Esophagus squamous epithelium (tissue), 5 donors: ENCODE measurements around the gene CNTNAP2. TPM values are rescaled to one million over a fixed set of nuclear protein-coding genes. Genes with fewer than 3 reads are reported as not detected.

ENCODE experiments used
- DNase-seq: peaks from one replicate; lab custom pipeline; 2025; lab: John Stamatoyannopoulos, UW
- H3K27ac ChIP-seq, 4 donors: fragments of 200-600 bp; sonication (generic); one replicate each; pipeline ENCODE4 v1.5.1; 2016 to 2019; ENCODE audit warnings: mild to moderate bottlenecking in 1 of 4
- H3K27me3 ChIP-seq, 4 donors: fragments of 200-600 bp; sonication (generic); 1 replicate in 3 of 4; 2 replicates in 1 of 4; pipeline versions ENCODE4 v1.5.1 to v1.6.0; 2017 to 2021; ENCODE audit warnings: antibody characterized with exemption in 1 of 4
- H3K36me3 ChIP-seq, 3 donors: fragments of 200-600 bp; sonication (generic); one replicate each; pipeline ENCODE4 v1.5.1; 2016 to 2019
- H3K4me1 ChIP-seq, 3 donors: fragments of 200-600 bp; sonication (generic); one replicate each; pipeline ENCODE4 v1.5.1; 2017 to 2019
- H3K4me3 ChIP-seq, 4 donors: fragments of 200-600 bp; sonication (generic); 1 replicate in 3 of 4; 2 replicates in 1 of 4; pipeline ENCODE4 v1.5.1; 2016 to 2019; ENCODE audit warnings: mild to moderate bottlenecking in 2 of 4, moderate library complexity in 1 of 4
- H3K9me3 ChIP-seq, 3 donors: fragments of 200-600 bp; sonication (generic); one replicate each; pipeline ENCODE4 v1.5.1; 2016 to 2019
- CTCF ChIP-seq, 6 experiments: fragments of 450-650 bp in 4 of 6; fragments of 200-600 bp in 2 of 6; sonication (generic) in 2 of 6; IDR thresholded peaks; one replicate each; pipeline ENCODE4 v1.5.1; 2016 to 2019; ENCODE audit warnings: antibody characterized with exemption in 6 of 6, mild to moderate bottlenecking in 4 of 6, moderate library complexity in 4 of 6
- POLR2A ChIP-seq, 4 donors: fragments of 450-650 bp; IDR thresholded peaks; one replicate each; pipeline ENCODE4 v1.6.1; 2017; ENCODE audit warnings: antibody characterized with exemption in 4 of 4, mild to moderate bottlenecking in 4 of 4, moderate library complexity in 3 of 4
- WGBS, 2 donors: methylation state at CpG; one replicate each; pipeline ENCODE4 v1.1.5; 2018; 5-methylcytosine and 5-hydroxymethylcytosine counted together
- intact Hi-C: fragments of 100-400 bp; cut with DNase I; formaldehyde crosslinking; loops from one replicate; pipeline ENCODE4 v1.15.0; 2022
- total RNA-seq, 4 donors: library from RNA; depleted of rRNA; stranded (reverse); fragments of >200 nt; gene quantifications; one replicate each; pipeline ENCODE4 v1.1.0, GENCODE V29; 2016
- donor health status: DM: yes; HTN: yes; CAD: no.

CNTNAP2 gene
- total RNA-seq, 4 donors from 2014 or later, result 0.95 to 2.3 (median 1.2) TPM

- Histone ChIP-seq H3K36me3 (no peaks in the 10 kb centered on the region), H3K27me3 (peaks cover 0 to 14% (median 0%) of the 10 kb centered on the region in 4 donors), H3K4me3 (no peak overlapping the region), H3K9me3 (no peaks in the 10 kb centered on the region), H3K27ac (no peak overlapping the region), H3K4me1 (peaks cover 0 to 11% (median 7%) of the 10 kb centered on the region in 3 donors)
- WGBS, 2 donors, result 42 to 43% methylated on average over 3 of the region's 3 CpGs
- intact Hi-C loops, result no loop called here
- DNase-seq, result no peak
- TF ChIP-seq CTCF (IDR thresholded peaks at IDR 0.05) (no peak), POLR2A (IDR thresholded peaks at IDR 0.05) (no peak)
Observed at GRCh38 chr7:148241700-148242293, 2125.2 kb downstream of the CNTNAP2 start.

DNA sequence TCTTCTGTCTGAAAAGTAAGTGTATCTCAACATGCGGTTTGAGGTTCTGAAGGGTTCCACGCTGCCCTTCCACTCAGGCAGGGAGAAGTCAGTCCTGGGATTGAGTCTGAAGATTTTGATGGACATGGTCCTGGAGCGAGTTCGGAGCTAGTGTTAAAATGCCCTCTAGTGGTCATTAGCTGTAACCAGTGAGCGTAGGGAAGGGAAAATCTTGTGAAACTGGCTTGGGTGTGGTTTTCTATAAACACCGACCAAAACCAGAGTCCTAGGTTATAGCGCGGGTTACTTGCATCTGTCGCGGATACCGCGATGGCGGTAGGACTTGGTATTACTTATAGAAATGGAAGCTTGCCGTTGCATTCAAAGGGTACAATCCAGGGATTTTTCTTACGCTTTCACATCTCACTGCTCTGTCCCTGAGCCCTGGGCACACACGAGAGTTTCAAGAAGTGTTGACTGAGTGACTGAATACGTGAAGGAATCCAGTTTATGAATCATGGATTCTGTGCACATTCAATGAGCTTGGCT is 2125.8 kb downstream of the CNTNAP2 start:
- DNase-seq, result no peak
- peaks cover 0 to 11% (median 7%) of the 10 kb centered on the region in 3 donors for H3K4me1 ChIP-seq
- peak overlapping the region in 2 of 4 donors; percentile 24 to 49 for H3K4me3 ChIP-seq
- no peaks in the 10 kb centered on the region for H3K9me3 ChIP-seq
- peak overlapping the region in 1 of 4 donors; percentile 11 for H3K27ac ChIP-seq
- peaks cover 0 to 14% (median 0%) of the 10 kb centered on the region in 4 donors for H3K27me3 ChIP-seq
- no peaks in the 10 kb centered on the region for H3K36me3 ChIP-seq
- intact Hi-C loops, result no loop called here
- TF ChIP-seq POLR2A (IDR thresholded peaks at IDR 0.05) (no peak), CTCF (IDR thresholded peaks at IDR 0.05) (peak; percentile 51 to 75 (median 64))
- WGBS, 2 donors, result 4 to 11% methylated on average over 17 of the region's 17 CpGs

GRCh38 chr7:148245381-148245780 is 2128.8 kb downstream of the CNTNAP2 start:
- 53 to 76% methylated on average over 3 to 7 of the region's 7 CpGs for WGBS, 2 donors
- peaks cover 0 to 11% (median 7%) of the 10 kb centered on the region in 3 donors for H3K4me1 ChIP-seq
- no peaks in the 10 kb centered on the region for H3K36me3 ChIP-seq
- no peak overlapping the region for H3K27ac ChIP-seq
- peaks cover 0 to 17% (median 0%) of the 10 kb centered on the region in 4 donors for H3K27me3 ChIP-seq
- intact Hi-C loops, result no loop called here
- TF ChIP-seq CTCF (IDR thresholded peaks at IDR 0.05), result no peak
- no peak for TF ChIP-seq POLR2A (IDR thresholded peaks at IDR 0.05)
- no peak for DNase-seq
- H3K9me3 ChIP-seq, result peaks cover 0 to 2% (median 0%) of the 10 kb centered on the region in 3 donors
- no peak overlapping the region for H3K4me3 ChIP-seq

DNA sequence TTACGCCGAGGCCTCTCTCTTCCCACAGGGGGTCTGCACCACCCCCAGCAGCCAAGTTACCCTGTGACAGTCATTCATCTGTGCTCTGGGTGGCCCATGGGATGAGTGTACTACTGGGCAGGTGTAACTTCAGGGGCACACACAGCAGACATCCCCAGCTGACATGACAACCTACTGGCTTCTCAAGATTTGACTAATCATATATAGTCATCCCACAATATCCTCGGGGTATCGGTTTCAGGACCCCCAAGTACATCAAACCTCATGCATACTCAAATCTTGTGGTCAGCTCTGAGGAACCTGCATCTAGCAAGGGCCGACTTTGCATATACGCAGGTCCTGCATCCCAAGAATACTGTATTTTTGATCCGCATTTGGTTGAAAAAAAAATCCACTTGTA is 2137.0 kb downstream of the CNTNAP2 start:
- intact Hi-C loops, result no loop called here
- no peaks in the 10 kb centered on the region for H3K36me3 ChIP-seq
- DNase-seq, result no peak

More for the DNA sequence above, 2137.0 kb downstream of the CNTNAP2 start:
- H3K4me1 ChIP-seq, result no peaks in the 10 kb centered on the region
- H3K27ac ChIP-seq, result no peak overlapping the region
- H3K4me3 ChIP-seq, result no peak overlapping the region
- peaks cover 0 to 16% (median 5%) of the 10 kb centered on the region in 3 donors for H3K9me3 ChIP-seq
- no peaks in the 10 kb centered on the region for H3K27me3 ChIP-seq
- 69 to 81% methylated on average over 7 of the region's 7 CpGs for WGBS, 2 donors
- TF ChIP-seq CTCF (IDR thresholded peaks at IDR 0.05) (no peak), POLR2A (IDR thresholded peaks at IDR 0.05) (no peak)
